HG03442 (cell line): ENCODE measurements around the gene GATA1.
A peak's percentile ranks its signal among the peaks of the same experiment; 100 is the strongest.

Experiments used
- ATAC-seq: cut with Tn5 transposase; IDR thresholded peaks from one replicate; pipeline ENCODE4 v1.9.1; 2021; ENCODE audit warnings: mild to moderate bottlenecking, moderate library complexity; ENCODE audit not compliant: unreplicated experiment

Gene GATA1

DNA sequence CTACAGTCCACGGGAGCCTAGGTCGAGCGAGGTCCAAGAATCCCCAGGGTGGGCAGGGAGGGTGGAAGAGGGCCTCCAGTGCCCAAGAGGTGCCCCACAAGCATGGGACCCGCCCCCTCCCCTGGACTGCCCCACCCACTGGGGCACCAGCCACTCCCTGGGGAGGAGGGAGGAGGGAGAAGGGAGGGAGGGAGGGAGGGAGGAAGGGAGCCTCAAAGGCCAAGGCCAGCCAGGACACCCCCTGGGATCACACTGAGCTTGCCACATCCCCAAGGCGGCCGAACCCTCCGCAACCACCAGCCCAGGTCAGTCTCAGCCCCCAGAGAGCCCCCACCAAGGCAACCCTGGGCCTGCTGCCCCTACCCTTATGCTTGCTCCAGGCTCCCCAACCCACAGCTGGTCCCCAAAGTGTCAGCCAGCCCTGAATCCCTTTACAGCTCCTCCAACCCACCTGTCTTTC is at the start of gene GATA1:
TSS of gene GATA1 (plus strand) at position 250 of the 460 bp plus-strand sequence. CDS start 4,520 bp downstream, outside the sequence.
- no peak for ATAC-seq

DNA sequence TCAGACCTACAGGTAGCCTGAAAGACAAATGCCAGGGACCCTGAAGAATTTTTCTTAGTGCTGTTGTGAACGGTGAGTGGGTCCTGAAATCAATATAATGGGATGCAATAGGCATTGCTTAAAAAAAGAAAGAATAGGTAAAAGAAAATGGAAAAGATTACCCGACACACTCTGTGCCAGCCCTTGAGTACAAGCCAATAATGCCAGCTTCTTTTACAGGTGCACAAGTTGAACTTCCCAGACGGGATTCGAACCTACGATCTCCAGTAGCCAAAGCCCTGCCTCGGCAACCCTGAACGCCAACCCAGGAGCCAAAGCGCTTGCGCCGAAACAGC is 49.5 kb upstream of the GATA1 start:
- ATAC-seq, result no peak

DNA sequence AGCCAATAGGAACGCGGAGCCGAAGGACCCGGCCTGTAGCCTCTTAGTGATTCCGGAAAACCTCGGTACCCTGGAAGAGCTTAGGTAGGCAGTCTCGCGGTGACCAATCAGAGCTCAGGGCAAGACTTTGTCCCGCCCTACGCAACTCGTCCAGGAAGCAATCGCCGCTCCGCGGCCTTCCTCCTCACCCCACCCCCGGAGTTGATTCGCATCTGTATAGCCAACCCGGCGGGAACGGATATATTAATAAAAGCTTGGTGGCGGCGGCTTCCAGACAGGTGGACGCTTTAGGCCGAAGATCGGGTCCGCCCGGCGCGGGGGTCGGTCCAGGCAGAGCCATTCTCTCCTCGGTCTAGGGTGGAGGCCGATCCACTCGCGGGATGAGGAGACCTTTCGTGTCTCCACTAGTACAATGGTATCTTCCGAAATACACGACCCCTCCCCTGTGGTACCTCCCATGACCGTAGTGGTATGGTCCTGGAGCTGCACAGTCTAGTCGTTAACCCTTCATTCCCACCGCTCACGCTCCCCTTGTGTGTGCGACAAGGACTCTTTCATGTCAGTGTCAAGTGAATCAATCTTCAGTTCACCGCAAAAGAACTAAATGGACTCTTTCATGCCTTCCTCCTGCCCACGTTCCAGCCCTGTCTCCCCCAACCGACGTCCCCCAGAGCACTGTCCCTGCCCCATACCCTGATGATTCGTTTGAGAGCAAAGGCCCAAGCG is 49.0 kb upstream of the GATA1 start:
- peak; percentile 97 for ATAC-seq

DNA sequence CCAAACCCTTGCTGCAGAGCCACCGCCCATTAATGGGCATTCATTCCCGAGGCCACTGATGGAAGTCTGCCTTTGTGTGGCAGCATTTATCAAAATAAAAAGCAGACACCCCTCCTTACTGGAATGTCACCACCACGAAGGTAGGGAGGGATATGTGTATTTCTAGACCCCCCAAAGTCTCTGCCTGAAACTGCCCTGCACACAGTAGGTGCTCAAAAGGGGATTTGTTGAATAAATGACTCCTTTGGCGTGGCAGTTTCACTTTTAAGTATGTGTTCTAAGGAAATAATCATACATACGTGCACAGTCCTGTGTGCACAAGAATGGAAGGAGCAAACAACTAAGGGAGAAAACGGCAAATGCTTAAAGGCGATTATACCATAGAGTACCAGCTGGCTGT is 48.5 kb upstream of the GATA1 start:
- ATAC-seq, result no peak

DNA sequence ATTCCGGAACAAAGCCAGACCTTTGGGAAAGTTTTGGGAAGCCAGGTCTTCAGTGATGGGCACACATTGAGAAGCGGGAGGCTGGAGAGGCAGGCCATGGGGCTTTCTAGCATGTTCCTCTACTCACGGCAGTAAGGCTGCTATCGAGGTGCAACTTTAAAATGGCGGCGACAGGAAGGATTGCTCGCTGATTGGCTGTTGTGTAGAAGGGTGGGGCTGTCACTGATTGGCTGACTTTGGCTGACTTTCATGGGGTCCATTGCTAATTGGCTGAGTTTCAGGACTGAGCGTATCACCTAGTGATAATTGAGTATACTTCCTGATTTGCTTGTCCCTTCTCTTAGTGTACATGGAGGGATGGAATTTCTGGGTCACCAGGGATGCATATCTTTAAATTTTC is 44.6 kb upstream of the GATA1 start:
- no peak for ATAC-seq

DNA sequence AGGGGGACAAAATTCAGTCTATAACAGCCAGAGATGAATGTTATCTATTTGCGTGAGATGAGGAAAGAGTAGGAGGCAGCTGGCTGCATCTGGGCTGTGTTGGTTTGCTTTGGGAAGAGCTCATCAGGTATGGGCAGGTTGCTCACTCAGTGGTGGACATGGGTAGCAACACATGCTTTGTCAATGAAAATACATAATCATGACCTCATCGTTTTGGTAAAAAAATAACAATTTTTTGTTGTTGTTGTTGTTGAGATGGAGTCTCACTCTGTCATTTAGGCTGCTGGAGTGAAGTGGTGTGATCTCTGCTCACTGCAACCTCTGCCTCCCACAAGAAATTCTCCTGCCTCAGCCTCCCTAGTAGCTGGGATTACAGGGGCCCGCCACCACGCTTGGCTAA is 41.2 kb upstream of the GATA1 start:
- ATAC-seq, result no peak

DNA sequence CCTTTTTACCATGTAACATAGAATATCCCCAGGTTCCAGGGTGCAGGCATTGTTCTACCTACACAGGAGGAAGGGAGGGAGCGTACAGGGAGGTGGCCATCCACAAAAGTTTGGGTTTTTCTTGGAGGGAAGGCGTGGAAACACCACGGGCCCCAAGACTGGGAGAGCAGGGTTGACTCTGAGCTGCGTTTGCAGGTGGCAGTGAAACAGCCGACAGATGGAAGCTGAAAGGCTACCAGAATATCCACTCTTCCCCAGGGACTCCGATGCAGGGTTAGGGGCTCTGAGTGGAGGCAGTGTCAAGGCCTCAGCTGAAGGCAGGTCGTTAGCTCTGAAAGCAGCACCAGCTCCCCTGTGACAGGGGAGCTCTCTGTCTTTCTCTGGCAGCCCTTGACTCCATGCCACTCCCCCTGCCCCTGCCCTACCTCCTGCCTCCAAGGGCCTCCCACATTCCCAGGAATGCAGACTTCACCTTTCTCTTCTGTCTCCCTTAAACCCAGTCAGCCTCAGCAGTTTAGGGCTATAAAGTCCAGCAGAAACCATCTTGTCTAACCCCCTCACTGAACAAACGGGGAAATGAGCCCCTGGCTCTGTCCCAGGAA is 38.9 kb upstream of the GATA1 start:
- ATAC-seq, result no peak

DNA sequence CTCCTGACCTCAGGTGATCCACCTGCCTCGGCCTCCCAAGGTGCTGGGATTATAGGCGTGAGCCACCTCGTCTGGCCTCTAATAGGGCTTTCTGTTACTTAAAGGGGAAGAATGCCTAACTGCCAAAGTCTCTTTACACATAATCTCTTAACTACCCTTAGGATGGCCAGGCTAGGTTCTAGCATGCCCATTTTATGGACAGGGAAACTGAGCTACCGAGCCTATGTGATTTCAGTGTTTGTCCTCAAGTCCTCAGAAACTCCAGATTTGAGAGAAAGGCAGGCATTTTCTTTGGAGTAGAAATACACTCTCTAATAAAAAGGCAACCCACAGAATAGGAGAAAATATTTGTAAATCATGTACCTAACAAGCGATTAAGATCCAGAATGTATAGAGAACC is 37.2 kb upstream of the GATA1 start:
- ATAC-seq, result no peak

DNA sequence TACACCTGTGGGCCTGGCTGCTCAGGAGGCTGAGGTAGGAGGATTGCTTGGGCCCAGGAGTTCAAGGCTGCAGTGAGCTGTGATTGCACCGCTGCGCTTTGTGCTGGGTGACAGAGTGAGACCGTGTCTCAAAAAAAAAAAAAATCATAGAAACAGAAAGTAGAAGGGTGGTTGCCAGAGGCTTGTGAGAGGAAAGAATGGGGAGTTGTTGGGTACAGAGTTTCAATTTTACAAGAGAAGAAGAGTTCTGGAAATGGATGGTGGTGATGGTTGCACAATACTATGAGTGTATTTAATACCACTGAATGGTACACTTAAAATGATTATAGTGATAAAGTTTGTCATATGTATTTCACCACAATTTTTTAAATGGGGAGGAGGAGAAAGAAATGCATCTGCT is 35.0 kb upstream of the GATA1 start:
- ATAC-seq, result no peak

DNA sequence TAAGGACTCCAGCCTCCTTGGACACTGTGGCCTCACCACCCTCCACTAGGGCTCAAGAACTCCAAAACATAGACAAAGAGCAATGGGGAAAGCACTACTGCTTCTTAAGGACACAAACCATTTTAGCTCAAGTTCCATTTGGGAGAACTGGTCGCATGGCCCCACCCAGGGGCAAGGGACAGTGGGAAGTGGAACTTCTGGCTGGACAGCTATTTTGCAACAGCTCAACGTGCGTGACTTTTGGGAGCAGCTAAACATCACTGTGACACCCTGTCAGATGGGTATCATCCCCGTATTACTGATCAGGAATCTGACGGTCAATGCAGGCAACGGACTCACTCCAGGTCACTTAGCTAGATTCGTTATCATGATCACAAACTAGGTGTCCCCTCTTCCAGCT is 33.9 kb upstream of the GATA1 start:
- no peak for ATAC-seq

DNA sequence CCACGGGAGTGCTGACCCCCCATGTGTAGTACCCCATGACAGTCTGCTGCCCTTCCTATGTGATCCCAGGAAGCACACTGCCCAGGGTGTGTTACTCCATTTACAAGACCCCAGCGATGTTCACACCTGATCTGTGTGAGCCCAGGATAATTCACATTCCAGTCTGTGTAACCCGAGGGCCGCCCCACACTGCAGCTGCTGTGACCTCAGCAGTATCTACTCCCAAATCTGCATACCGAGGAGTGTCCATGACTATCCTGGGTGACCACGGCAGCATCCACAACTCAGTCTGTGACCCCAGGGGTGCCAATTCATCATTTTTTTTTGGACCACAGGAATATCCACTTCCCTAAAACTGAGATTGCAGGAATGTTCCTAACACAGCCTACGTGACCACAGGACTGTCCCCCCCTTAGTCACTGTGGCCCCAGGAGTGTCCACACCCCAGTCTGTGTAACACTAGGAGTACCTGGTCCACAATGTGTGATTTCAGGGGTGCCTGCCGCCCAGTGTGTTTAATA is 32.6 kb upstream of the GATA1 start:
- ATAC-seq, result no peak

DNA sequence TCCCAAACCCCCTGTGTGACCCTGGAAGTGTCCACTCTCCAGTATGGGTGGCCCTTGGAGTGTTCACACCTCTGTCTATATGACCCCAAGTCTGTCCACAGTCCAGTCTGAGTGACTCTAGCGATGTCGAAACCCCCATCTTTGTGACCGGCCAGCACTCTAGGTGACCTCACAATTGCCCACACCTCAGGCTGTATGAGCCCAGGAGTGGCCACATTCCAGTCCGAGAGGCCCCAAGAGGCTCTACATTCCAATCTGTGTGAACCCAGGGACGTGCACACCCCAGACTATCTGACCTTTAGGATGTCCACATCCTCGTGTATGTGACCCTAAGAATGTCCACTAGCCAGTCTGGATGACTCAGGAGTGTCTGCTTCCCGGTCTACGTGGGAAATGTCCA is 32.2 kb upstream of the GATA1 start:
- no peak for ATAC-seq

DNA sequence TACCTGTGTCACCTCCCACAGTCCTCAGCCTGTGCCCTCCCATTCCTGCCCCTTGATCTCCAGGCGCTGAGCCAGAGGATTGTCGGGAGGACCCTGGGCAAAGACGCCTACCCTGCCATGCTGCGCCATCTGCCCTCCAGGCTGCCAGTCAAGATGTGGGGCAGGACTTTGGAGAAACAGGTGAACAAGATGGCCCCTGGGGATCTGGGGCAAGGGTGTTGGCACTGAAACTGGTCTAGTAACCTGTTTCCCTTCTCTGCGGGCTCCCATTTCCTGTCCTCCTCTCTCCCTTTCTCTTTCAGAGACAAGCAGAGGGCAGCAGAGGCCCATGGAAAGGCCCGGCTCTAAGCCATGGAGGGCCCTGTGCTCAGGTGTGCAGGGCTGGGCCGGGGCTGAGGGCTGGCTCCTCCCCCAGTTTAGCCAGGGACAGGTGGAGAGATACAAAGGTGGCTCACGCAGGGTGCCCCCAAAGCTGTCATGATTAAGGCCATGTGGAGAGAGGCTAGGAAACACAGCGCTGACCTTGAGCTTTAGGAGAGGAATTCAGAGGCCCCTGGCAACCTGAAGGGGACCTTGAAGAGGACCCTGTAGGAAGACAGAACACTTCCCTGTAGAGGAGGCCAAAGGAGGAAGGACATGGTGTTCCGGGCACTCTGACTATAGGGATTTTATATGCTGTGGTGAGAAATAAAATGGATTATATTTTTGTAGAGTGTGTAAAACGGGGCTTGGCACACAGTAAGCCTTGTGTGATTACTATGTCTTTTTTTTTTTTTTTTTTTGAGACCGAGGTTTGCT is 24.5 kb upstream of the GATA1 start, which contains the start of gene GLOD5:
TSS of gene GLOD5 (plus strand) at position 74 of the 798 bp plus-strand sequence. CDS start at position 118, 44 bp downstream.
- ATAC-seq, result no peak

DNA sequence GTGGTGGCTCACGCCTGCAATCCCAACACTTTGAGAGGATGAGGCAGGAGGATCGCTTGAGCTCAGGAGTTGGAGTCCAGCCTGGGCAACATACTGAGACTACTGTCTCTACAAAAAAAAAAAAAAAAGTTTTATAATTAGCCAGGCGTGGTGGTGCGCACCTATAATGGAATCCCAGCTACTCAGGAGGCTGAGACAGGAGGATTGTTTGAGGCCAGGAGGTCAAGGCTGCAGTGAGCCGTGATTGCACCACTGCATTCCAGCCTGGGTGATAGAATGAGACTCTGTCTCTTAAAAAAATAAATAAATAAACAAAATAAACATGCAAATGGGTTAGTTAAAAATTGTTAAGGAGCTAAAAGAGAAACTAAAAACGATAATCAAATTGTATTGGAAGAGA is 17.2 kb upstream of the GATA1 start:
- ATAC-seq, result no peak

DNA sequence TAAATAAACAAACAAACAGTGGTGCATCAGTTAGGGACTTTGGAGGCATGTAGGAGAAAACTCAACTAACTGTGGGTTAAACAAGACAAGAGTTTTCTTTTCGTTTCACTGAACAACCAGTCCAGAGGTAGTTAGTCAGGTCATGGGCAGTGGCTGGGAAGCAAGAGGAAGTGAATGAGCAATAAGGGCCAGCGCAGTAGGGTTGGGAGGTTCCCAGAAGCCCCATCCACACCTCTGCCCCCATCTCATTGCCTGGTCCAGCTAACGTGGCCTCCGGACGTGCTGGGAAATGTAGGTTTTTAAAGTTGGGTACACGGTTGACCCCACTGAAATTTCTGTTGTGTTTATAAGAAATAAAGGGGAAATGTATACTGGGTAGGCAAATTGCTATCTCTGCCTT is 16.1 kb upstream of the GATA1 start:
- no peak for ATAC-seq

DNA sequence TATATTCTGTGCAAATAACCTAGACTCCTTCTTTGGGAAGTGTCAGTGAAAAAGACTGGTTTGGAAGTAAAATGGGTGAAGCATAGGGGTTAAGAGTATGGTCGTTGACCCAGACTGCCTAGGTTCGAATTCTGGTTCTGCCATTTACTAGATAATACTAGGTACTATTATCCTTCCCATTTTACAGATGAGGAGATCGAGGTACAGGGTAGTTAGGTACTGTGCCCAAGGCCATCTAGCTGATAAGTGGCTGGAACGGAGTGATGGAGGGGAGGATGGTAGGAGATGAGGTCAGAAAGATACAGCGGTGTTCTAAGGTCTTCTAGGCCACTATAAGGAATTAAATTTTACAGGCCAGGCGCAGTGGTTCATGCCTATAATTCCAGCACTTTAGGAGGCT is 13.8 kb upstream of the GATA1 start:
- ATAC-seq, result no peak

DNA sequence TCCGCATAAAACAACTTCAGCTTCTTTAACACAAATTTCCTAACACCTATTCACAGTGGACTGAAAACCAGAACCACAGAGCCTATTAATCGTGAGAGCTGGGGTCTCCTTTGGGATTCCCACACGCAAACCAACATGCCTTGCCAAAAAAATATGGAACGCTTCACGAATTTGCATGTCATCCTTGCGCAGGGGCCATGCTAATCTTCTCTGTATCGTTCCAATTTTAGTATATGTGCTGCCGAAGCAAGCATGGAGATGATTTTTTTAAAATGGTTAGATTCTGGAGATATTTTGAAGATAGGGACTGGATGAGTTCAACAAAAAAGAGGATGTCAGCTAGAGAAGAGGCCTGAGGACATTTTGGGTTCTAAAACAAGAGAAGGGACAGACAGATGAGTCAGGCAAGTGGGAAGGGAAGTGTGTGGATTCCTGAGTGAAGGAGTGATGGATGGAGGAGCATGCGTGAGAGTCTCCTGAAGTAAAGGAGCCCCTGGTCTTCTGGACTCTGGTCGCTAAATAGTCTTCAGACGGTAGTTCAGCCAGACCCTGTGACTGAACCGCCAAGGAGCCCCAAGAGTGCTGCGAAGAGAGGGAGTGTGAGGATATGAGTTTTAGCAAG is 9.5 kb upstream of the GATA1 start:
- ATAC-seq, result no peak

DNA sequence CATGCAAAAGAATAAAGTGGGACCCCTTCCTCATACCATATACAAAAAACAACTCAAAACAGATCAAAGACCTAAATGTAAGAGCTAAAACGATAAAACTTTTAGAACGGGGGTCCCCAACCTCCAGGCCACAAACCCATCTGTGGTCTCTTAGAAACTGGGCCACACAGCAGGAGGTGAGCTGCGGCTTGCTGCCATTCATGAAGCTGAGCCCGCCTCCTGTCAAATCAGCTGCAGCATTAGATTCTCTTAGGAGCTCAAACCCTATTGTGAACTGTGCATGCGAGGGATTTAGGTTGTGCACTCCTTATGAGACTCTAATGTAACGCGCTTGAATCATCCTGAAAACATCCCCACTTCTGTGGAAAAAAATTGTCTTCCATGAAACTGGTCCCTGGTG is 7.0 kb upstream of the GATA1 start:
- no peak for ATAC-seq

DNA sequence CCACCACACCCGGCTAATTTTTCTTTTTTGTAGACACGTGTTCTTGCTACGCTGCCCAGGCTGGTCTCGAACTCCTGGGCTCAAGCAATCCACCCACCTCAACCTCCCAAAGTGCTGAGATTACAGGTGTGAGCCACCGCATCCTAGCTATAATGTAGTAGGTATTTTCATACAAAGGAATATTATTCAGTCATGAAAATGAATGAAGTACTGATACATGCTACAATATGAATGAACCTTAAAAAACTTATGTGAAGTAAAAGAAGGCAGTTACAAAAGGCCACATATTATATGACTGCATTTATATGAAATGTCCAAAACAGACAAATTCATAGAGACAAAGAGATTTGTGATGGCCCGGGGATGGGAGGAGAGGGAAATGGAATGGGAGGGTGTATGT is 4.7 kb upstream of the GATA1 start:
- ATAC-seq, result no peak

DNA sequence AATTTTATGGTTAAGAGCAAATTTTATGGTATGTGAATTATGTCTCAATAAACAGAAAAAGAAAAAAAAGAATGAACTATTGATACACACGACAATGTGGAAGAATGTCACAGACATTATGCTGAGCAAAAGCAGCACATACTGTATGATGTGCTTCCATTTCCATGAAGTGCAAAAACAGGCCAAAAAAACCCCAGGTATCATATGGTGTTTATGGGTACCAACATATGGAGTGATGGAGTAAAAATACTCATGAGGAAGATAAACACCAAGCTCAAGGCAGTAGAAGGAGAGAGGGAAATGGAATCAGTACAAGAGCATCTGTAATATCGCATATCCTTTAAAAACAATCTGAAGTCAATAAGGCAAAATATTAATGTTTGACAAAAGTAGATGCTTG is 4.2 kb upstream of the GATA1 start:
- ATAC-seq, result no peak

DNA sequence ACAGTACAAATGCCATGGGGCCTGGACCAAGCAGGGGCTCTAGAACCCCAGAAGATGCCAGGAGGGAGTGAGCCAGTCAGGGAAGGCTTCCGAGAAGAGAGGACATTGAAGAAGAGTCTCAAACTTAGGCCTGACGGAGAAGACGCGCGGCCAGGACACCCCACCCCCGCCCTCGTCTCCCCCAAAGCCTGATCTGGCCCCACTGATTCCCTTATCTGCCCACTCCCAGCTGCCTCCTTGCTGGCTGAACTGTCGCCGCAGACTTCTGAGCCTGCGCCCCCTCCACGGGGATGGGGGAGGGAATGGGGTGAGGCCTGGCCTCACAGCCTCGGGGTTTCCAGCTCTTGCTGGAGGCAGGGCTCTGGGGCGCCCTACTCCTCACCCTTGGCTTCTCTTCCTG is 3.6 kb upstream of the GATA1 start:
- no peak for ATAC-seq
